GM12878 (cell line): ENCODE measurements around the gene RACGAP1. TPM values are rescaled to one million over a fixed set of nuclear protein-coding genes. Genes with fewer than 3 reads are reported as not detected.

Source experiments
- ATAC-seq: fragments of 200-7000 bp; cut with Tn5 transposase; 3 replicates; pipeline ENCODE4 v1.9.1; 2020; ENCODE audit warnings: mild to moderate bottlenecking, moderate library complexity
- BruUV-seq: library from RNA; stranded (reverse); fragments of 400-500 nt; replicated peaks from 2 replicates; lab custom pipeline; 2021; lab: Mats Ljungman, UMichigan
- CTCF ChIA-PET: fragments of 300-600 bp; sonication (Branson Sonifier 250); formaldehyde crosslinking; extraction: SDS; loops from one replicate; lab custom pipeline; 2021; ENCODE audit warnings: inconsistent platforms; lab: Yijun Ruan, JAX
- POLR2A ChIA-PET: fragments of 350-600 bp; formaldehyde crosslinking; extraction: SDS; loops from one replicate; lab custom pipeline; 2021; ENCODE audit warnings: inconsistent platforms; lab: Charles Lee
- RAD21 ChIA-PET: fragments of 300-600 bp; sonication (Branson Sonifier 250); formaldehyde crosslinking; loops from one replicate; lab custom pipeline; 2023; ENCODE audit warnings: antibody characterized with exemption; ENCODE audit not compliant: unreplicated experiment; lab: Charles Lee
- SMC1A ChIA-PET: fragments of 300-600 bp; sonication (Branson Sonifier 250); formaldehyde crosslinking; loops from one replicate; lab custom pipeline; 2023; ENCODE audit not compliant: unreplicated experiment, uncharacterized antibody; lab: Charles Lee
- DNase-seq: peaks from one replicate; pipeline ENCODE4 v3.0.0-alpha.2; 2011; ENCODE audit warnings: low read depth, low spot score
- FAIRE-seq: peaks from 3 replicates; lab custom pipeline; 2011; peaks lifted over from hg19 to GRCh38; lab: Jason Lieb, UNC
- H2AFZ ChIP-seq: 2 replicates; pipeline ENCODE4 v1.6.0; 2011; ENCODE audit warnings: low read depth, low read length, control low read depth; ENCODE audit not compliant: control insufficient read depth
- H3K27ac ChIP-seq: 2 replicates; pipeline ENCODE4 v1.5.1; 2011; ENCODE audit warnings: control low read depth; ENCODE audit not compliant: control insufficient read depth, insufficient read depth
- H3K27me3 ChIP-seq, 2 experiments: replicated peaks in 1 of 2; 2 replicates each; pipeline versions ENCODE4 v1.6.0 to v1.6.1; 2011; ENCODE audit warnings: low read length in 1 of 2; ENCODE audit not compliant: control insufficient read depth in 2 of 2, insufficient read depth in 2 of 2
- H3K36me3 ChIP-seq, 2 experiments: 2 replicates each; pipeline ENCODE4 v1.5.1; 2011; ENCODE audit warnings: low read length in 1 of 2; ENCODE audit not compliant: control insufficient read depth in 2 of 2, insufficient read depth in 2 of 2
- H3K4me1 ChIP-seq: 2 replicates; pipeline ENCODE4 v1.6.1; 2011; ENCODE audit warnings: mild to moderate bottlenecking, low read length, moderate library complexity, mixed read lengths; ENCODE audit not compliant: control insufficient read depth, insufficient read depth
- H3K4me2 ChIP-seq: 2 replicates; pipeline ENCODE4 v1.6.0; 2011; ENCODE audit warnings: control low read depth; ENCODE audit not compliant: control insufficient read depth, insufficient read depth
- H3K4me3 ChIP-seq: fragments of 200-600 bp; sonication (generic); 2 replicates; pipeline ENCODE4 v1.5.1; 2016
- H3K79me2 ChIP-seq: 2 replicates; pipeline ENCODE4 v1.6.0; 2011; ENCODE audit warnings: low read length; ENCODE audit not compliant: control insufficient read depth, insufficient read depth
- H3K9ac ChIP-seq: 2 replicates; pipeline ENCODE4 v1.8.0; 2011; ENCODE audit warnings: low read length, control low read depth, mixed read lengths; ENCODE audit not compliant: control insufficient read depth, insufficient read depth
- H3K9me3 ChIP-seq: replicated peaks from 3 replicates; pipeline ENCODE4 v1.5.1; 2011; ENCODE audit warnings: mild to moderate bottlenecking, low read length; ENCODE audit not compliant: control insufficient read depth, insufficient read depth
- H4K20me1 ChIP-seq: 2 replicates; pipeline ENCODE4 v1.6.0; 2011; ENCODE audit not compliant: control insufficient read depth, insufficient read depth
- CHD4 ChIP-seq: fragments of 200-600 bp; sonication (generic); IDR thresholded peaks from 2 replicates; pipeline ENCODE4 v1.6.1; 2016; ENCODE audit warnings: mild to moderate bottlenecking
- HDGF ChIP-seq: fragments of 450-650 bp; IDR thresholded peaks from 2 replicates; pipeline ENCODE4 v1.6.1; 2016; ENCODE audit warnings: antibody characterized with exemption
- PBX3 ChIP-seq: IDR thresholded peaks from 2 replicates; pipeline ENCODE4 v1.6.1; 2011; ENCODE audit warnings: mild to moderate bottlenecking, low read depth, low read length, moderate library complexity; ENCODE audit not compliant: insufficient replicate concordance
- PML ChIP-seq: IDR thresholded peaks from 2 replicates; pipeline ENCODE4 v1.6.1; 2012; ENCODE audit warnings: low read length, inconsistent platforms
- POU2F2 ChIP-seq: IDR thresholded peaks from 3 replicates; pipeline ENCODE4 v1.6.1; 2011; ENCODE audit warnings: low read depth, mild to moderate bottlenecking, low read length, borderline replicate concordance
- PRDM15 ChIP-seq: fragments of 450-650 bp; formaldehyde crosslinking; IDR thresholded peaks from 2 replicates; pipeline ENCODE4 v1.4.0; 2020; ENCODE audit warnings: mild to moderate bottlenecking, moderate library complexity
- RELA ChIP-seq: fragments of 450-650 bp; IDR thresholded peaks from 2 replicates; pipeline ENCODE4 v1.8.0; 2014; ENCODE audit warnings: borderline replicate concordance; ENCODE audit not compliant: partially characterized antibody
- SREBF1 ChIP-seq: IDR thresholded peaks from 2 replicates; pipeline ENCODE4 v1.6.1; 2012; ENCODE audit warnings: mild to moderate bottlenecking, low read length
- WGBS: methylation state at CpG from one replicate; pipeline ENCODE4 v1.1.6; 2016; ENCODE audit warnings: low lambda C conversion rate; ENCODE audit not compliant: insufficient replicate concordance, insufficient coverage; ENCODE audit errors: missing lambda C conversion rate; 5-methylcytosine and 5-hydroxymethylcytosine counted together
- in situ Hi-C: fragments of 300-500 bp; cut with MboI; formaldehyde crosslinking; loops from 9 replicates; pipeline ENCODE4 v1.14.3; 2018; ENCODE audit warnings: mixed read lengths
- intact Hi-C: fragments of 100-400 bp; cut with micrococcal nuclease; formaldehyde crosslinking; loops from one replicate; pipeline ENCODE4 v1.14.2; 2022; ENCODE audit not compliant: unreplicated experiment
- polyA plus RNA-seq, 11 experiments: library from polyadenylated mRNA; depleted of rRNA in 4 of 11; unstranded in 6 of 11; stranded (reverse) in 5 of 11; fragments of >200 nt; fragmentation: Nextera tagmentation in 4 of 11; fragmentation: Illumina TruSeq in 1 of 11; extraction: Ambion mirVana in 4 of 11; extraction: Trizol in 1 of 11; gene quantifications; 1 replicate in 1 of 11; 2 replicates in 10 of 11; pipeline versions ENCODE4 v1.2.1 to v1.2.3, GENCODE V29; 2011 to 2016; ENCODE audit warnings: inconsistent platforms in 2 of 11, missing spikeins in 2 of 11, low read depth in 1 of 11
- total RNA-seq, 4 experiments: library from RNA; depleted of rRNA in 3 of 4; stranded (reverse); fragments of >200 nt in 3 of 4; fragmentation: Illumina TruSeq in 1 of 4; extraction: Trizol in 1 of 4; gene quantifications; 2 replicates each; pipeline versions ENCODE4 v1.2.1 to v1.2.3, GENCODE V29; 2013 to 2021

Gene RACGAP1
- total and polyA plus RNA-seq, 10 of the 15 experiments (the other 5 are each of a cell fraction or from before 2014, with no cell fraction given), result 32.4 to 87.9 (median 76.2) TPM

GRCh38 chr12:50016501-50017475 is 8.5 kb downstream of the RACGAP1 start:
- ChIA-PET RAD21 (no interaction called here), CTCF (interaction anchor here (1.0 to 15.2 kb wide), 8 partner anchors 10 to 71 kb away, joined by 3 to 114 read pairs (median 4); no protein-coding TSS in a partner anchor), POLR2A (no interaction called here), SMC1A (interaction anchor here (1.9 kb wide), 2 partner anchors 9 to 10 kb away, joined by 5 to 6 read pairs; partner anchors contain the start of gene RACGAP1)
- H3K4me1 ChIP-seq, result no peaks in the 10 kb centered on the region
- no peak for TF ChIP-seq PRDM15 (CRISPR knock-in tag)
- no peak for TF ChIP-seq RELA
- no peak for TF ChIP-seq POU2F2
- no peak for TF ChIP-seq SREBF1
- no peak for TF ChIP-seq PBX3
- TF ChIP-seq PML, result no peak
- no peak for TF ChIP-seq HDGF
- no peak for TF ChIP-seq CHD4
- DNase-seq, result no peak
- ATAC-seq, result no peak
- no peak overlapping the region for H3K4me3 ChIP-seq
- intact Hi-C loops, result no loop called here
- in situ Hi-C loops, result no loop called here
- H4K20me1 ChIP-seq, result no peaks in the 10 kb centered on the region
- H3K79me2 ChIP-seq, result peaks cover 53% of the 10 kb centered on the region
- H2AFZ ChIP-seq, result no peak overlapping the region
- no peak overlapping the region for H3K27ac ChIP-seq
- 91% methylated on average over 10 of the region's 10 CpGs for WGBS
- H3K9ac ChIP-seq, result no peak overlapping the region
- peaks cover 5 to 7% of the 10 kb centered on the region in 2 experiments; a peak in 2 of 4 replicates for H3K36me3 ChIP-seq
- H3K9me3 ChIP-seq, result no peaks in the 10 kb centered on the region
- no peaks in the 10 kb centered on the region for H3K27me3 ChIP-seq
- H3K4me2 ChIP-seq, result no peak overlapping the region
- no peak for FAIRE-seq
- BruUV-seq, result no TSS peak
